ENCODE measurements around the gene PLEKHM3.

The PLEKHM3 gene

GRCh38 chr2:207784898-207785297, 240.4 kb downstream of the PLEKHM3 start:
- TF ChIP-seq POLR2AphosphoS5 (IDR thresholded peaks at IDR 0.05; ENCODE audit: low read depth) (no peak), GABPA (IDR thresholded peaks at IDR 0.05; ENCODE audit: low read depth) (no peak), REST (IDR thresholded peaks at IDR 0.05; ENCODE audit: insufficient replicate concordance, low read depth) (no peak), CTCF (IDR thresholded peaks at IDR 0.05; ENCODE audit: insufficient read depth, low read length) (no peak), SPI1 (IDR thresholded peaks at IDR 0.05; ENCODE audit: borderline replicate concordance, low read depth) (no peak)
- no peak overlapping the region for H3K27ac ChIP-seq (replicated peaks)
- DNase-seq (ENCODE audit: low read depth in 1 of 2, low spot score in 1 of 2) = no peak
- H3K4me3 ChIP-seq (replicated peaks; ENCODE audit: insufficient read depth, low read length) = no peak overlapping the region
- no peaks in the 10 kb centered on the region for H3K27me3 ChIP-seq (ENCODE audit: insufficient read depth, poor library complexity, severe bottlenecking)

GRCh38 chr2:207783514-207783913, 241.8 kb downstream of the PLEKHM3 start:
- H3K27me3 ChIP-seq (ENCODE audit: insufficient read depth, poor library complexity, severe bottlenecking) = no peaks in the 10 kb centered on the region
- TF ChIP-seq GABPA (IDR thresholded peaks at IDR 0.05; ENCODE audit: low read depth) (no peak), SPI1 (IDR thresholded peaks at IDR 0.05; ENCODE audit: borderline replicate concordance, low read depth) (no peak), POLR2AphosphoS5 (IDR thresholded peaks at IDR 0.05; ENCODE audit: low read depth) (no peak), CTCF (IDR thresholded peaks at IDR 0.05; ENCODE audit: insufficient read depth, low read length) (no peak), REST (IDR thresholded peaks at IDR 0.05; ENCODE audit: insufficient replicate concordance, low read depth) (no peak)
- no peak overlapping the region for H3K4me3 ChIP-seq (replicated peaks; ENCODE audit: insufficient read depth, low read length)
- no peak for DNase-seq (ENCODE audit: low read depth in 1 of 2, low spot score in 1 of 2)
- H3K27ac ChIP-seq (replicated peaks) = no peak overlapping the region

GRCh38 chr2:207782238-207783030, 242.9 kb downstream of the PLEKHM3 start:
- no peak for TF ChIP-seq REST (IDR thresholded peaks at IDR 0.05; ENCODE audit: insufficient replicate concordance, low read depth)
- TF ChIP-seq SPI1 (IDR thresholded peaks at IDR 0.05; ENCODE audit: borderline replicate concordance, low read depth) = no peak
- TF ChIP-seq POLR2AphosphoS5 (IDR thresholded peaks at IDR 0.05; ENCODE audit: low read depth) = no peak
- no peak for TF ChIP-seq GABPA (IDR thresholded peaks at IDR 0.05; ENCODE audit: low read depth)
- TF ChIP-seq CTCF (IDR thresholded peaks at IDR 0.05; ENCODE audit: insufficient read depth, low read length) = no peak
- no peak for DNase-seq (ENCODE audit: low read depth in 1 of 2, low spot score in 1 of 2)
- H3K27me3 ChIP-seq (ENCODE audit: insufficient read depth, poor library complexity, severe bottlenecking) = no peaks in the 10 kb centered on the region
- no peak overlapping the region for H3K4me3 ChIP-seq (replicated peaks; ENCODE audit: insufficient read depth, low read length)
- H3K27ac ChIP-seq (replicated peaks) = no peak overlapping the region
